Measurements from ENCODE around the gene IFT57.

Gene IFT57

DNA sequence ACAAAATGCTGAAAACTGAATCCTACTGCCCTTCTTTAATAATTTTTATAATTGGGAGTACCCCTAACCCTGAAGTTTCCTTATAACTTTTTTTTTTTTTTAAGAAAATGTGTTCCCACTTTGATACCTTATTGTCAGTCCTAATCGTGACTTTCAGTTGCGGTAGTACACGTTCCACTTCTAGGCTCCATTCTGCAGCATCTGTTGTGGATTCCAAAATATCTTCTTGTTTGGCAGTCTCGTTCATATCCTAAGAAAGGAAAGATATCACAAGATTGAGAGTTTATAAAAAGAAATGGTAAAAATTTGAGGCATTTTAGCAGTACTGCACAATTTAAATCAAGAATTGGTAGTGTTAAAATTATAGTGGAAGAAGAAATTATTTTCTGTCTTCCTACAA, 30.8 kb downstream of the IFT57 start:
- DNase-seq (ENCODE audit: low spot score in 2 of 2) (no peak), ATAC-seq (no peak)
- Mint-ChIP-seq H3K27ac (no peak overlapping the region), H3K9me3 (no peaks in the 10 kb centered on the region), H3K4me1 (no peaks in the 10 kb centered on the region), H3K4me3 (no peak overlapping the region), H3K36me3 (peaks cover 38% of the 10 kb centered on the region)

DNA sequence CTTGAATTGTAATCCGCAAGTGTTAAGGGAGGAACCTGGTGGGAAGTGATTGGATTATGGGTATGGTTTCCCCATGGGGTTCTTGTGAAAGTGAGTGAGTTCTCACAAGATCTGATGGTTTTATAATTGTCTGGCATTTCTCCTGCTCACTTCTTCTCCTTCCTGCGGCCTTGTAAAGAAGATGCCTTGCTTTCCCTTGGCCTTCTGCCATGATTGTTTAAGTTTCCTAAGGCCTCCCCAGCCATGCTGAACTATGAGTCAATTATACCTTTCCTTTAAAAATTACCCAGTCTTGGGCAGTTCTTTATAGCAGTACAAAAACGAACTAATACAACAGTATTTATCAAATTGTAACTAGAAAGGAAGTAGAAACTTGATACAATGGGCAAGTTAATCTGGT, 31.9 kb downstream of the IFT57 start:
- H3K36me3 Mint-ChIP-seq: peaks cover 44% of the 10 kb centered on the region
- H3K4me3 Mint-ChIP-seq: no peak overlapping the region
- H3K4me1 Mint-ChIP-seq: no peaks in the 10 kb centered on the region
- no peaks in the 10 kb centered on the region for H3K9me3 Mint-ChIP-seq
- no peak for ATAC-seq
- DNase-seq (ENCODE audit: low spot score in 2 of 2): no peak
- H3K27ac Mint-ChIP-seq: no peak overlapping the region

DNA sequence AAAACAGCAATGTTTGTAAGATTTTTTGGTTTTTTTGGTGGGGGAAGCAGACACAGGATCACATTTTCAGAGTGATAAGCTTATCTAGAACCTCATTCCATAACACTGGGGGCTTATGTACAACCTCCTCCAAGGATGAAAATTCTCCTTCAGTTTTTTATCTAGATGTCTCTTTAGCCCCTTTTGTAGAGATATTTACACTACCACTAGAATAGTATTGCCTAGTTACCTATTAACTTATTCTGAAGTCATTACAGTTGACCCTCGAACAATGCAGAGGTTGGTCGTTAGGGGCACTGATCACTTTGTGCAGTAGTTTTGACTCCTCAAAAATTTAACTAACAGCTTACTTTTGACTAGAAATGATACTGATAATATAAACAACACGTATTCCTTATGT, 32.8 kb downstream of the IFT57 start:
- Mint-ChIP-seq H3K4me1 (no peaks in the 10 kb centered on the region), H3K27ac (no peak overlapping the region), H3K36me3 (peaks cover 50% of the 10 kb centered on the region), H3K4me3 (no peak overlapping the region), H3K9me3 (no peaks in the 10 kb centered on the region)
- ATAC-seq: no peak
- DNase-seq (ENCODE audit: low spot score in 2 of 2): no peak

GRCh38 chr3:108185536-108185935, 36.7 kb downstream of the IFT57 start:
- H3K36me3 Mint-ChIP-seq: peaks cover 35% of the 10 kb centered on the region
- H3K4me3 Mint-ChIP-seq: no peak overlapping the region
- ATAC-seq: no peak
- H3K27ac Mint-ChIP-seq: no peak overlapping the region
- no peak for DNase-seq (ENCODE audit: low spot score in 2 of 2)
- no peaks in the 10 kb centered on the region for H3K9me3 Mint-ChIP-seq
- peaks cover 4% of the 10 kb centered on the region for H3K4me1 Mint-ChIP-seq

DNA sequence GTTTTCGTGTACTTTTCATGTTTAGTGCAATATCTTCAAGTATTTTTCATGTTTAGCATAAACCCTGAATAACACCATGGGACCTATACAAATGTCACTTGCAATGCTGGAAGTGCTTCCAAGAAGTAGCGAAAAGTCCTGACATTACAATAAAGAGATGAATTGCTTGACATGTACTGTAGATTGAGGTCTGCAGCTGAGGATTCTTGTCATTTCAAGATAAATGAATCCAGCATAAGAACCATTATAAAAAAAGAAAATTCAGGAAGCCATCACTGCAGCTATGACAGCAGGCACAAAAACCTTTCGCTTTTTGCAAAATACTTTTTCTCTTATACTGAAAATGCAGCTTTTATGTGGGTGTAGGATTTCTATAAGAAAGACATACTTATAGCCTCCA, 37.4 kb downstream of the IFT57 start:
- Mint-ChIP-seq H3K4me1 (peaks cover 4% of the 10 kb centered on the region), H3K36me3 (peaks cover 28% of the 10 kb centered on the region), H3K9me3 (no peaks in the 10 kb centered on the region), H3K27ac (no peak overlapping the region), H3K4me3 (no peak overlapping the region)
- ATAC-seq (no peak), DNase-seq (ENCODE audit: low spot score in 2 of 2) (no peak)

DNA sequence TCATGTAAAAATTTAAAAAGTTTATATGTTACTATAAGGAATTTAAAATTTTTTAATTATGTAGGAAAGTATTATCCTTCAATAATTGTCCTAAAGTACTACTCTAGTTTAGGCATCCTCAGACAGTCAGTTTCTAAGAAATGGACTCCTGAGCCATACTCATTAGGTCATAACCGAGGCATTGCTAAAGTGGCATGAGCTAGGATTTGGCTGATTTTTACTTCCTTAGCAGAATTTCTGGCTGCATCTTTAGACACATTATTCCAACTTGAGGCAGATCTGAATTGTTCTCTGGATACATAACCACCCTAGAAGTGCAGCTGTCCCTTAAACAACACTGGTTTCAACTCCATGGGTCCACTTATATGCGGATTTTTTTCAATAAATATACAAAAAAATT, 38.3 kb downstream of the IFT57 start:
- H3K9me3 Mint-ChIP-seq: no peaks in the 10 kb centered on the region
- H3K4me3 Mint-ChIP-seq: no peak overlapping the region
- H3K4me1 Mint-ChIP-seq: peaks cover 4% of the 10 kb centered on the region
- ATAC-seq (no peak), DNase-seq (ENCODE audit: low spot score in 2 of 2) (no peak)
- H3K36me3 Mint-ChIP-seq: peaks cover 22% of the 10 kb centered on the region
- H3K27ac Mint-ChIP-seq: no peak overlapping the region

- Mint-ChIP-seq H3K36me3 (peaks cover 22% of the 10 kb centered on the region), H3K4me1 (peaks cover 4% of the 10 kb centered on the region), H3K27ac (no peak overlapping the region), H3K4me3 (no peak overlapping the region), H3K9me3 (no peaks in the 10 kb centered on the region)
- DNase-seq (ENCODE audit: low spot score in 2 of 2): no peak
- ATAC-seq: no peak
Observed at GRCh38 chr3:108183181-108183580, 39.0 kb downstream of the IFT57 start.

GRCh38 chr3:108182339-108182738, 39.9 kb downstream of the IFT57 start:
- peaks cover 4% of the 10 kb centered on the region for H3K4me1 Mint-ChIP-seq
- no peak overlapping the region for H3K4me3 Mint-ChIP-seq
- peaks cover 15% of the 10 kb centered on the region for H3K36me3 Mint-ChIP-seq
- no peak overlapping the region for H3K27ac Mint-ChIP-seq
- DNase-seq (ENCODE audit: low spot score in 2 of 2): no peak
- H3K9me3 Mint-ChIP-seq: no peaks in the 10 kb centered on the region
- no peak for ATAC-seq

DNA sequence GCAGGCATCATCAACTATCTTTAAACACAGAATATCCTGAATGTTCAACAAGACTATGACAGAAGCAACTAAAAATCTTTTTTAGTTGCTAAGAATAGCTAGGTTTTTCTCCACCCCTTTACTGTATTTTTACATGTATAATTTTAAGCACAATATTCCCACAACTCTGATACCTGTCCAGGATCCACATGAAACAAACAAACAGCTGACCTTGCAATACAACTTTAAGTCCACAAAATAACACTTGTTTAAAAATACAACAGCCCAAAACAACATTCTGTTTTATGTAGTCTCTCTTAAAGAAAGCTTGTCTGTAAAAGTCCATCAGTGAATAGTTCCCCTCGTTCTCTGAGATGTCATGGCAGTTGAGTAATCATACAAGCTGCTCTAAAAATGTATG, 41.1 kb downstream of the IFT57 start:
- ATAC-seq: no peak
- H3K4me1 Mint-ChIP-seq: peaks cover 8% of the 10 kb centered on the region

DNA sequence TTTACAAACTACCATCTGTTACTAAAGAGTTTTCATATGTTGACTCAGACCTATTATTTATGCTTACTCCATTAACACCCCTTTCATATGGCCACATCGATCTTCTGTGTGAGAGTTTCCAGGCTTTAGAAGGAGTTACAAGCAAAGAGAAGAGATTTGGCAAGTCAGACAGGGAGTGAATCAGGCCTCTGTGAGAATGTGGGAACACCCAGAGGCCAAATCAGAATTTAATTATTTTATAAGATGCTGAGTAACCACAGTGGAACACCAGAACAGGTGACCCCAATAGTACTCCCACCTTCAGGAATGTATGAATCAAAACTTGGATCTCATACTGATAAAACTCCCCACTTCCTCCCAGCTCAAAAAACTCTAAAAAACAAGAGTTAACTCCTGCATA, 42.0 kb downstream of the IFT57 start:
- DNase-seq (ENCODE audit: low spot score in 2 of 2) (no peak), ATAC-seq (no peak)
- Mint-ChIP-seq H3K4me3 (no peak overlapping the region), H3K4me1 (peaks cover 11% of the 10 kb centered on the region), H3K27ac (peak overlapping the region; percentile 34), H3K9me3 (no peaks in the 10 kb centered on the region), H3K36me3 (peaks cover 5% of the 10 kb centered on the region)

More for the DNA sequence above, 41.1 kb downstream of the IFT57 start:
- no peak overlapping the region for H3K27ac Mint-ChIP-seq
- H3K36me3 Mint-ChIP-seq: peaks cover 10% of the 10 kb centered on the region
- H3K9me3 Mint-ChIP-seq: no peaks in the 10 kb centered on the region
- no peak overlapping the region for H3K4me3 Mint-ChIP-seq
- no peak for DNase-seq (ENCODE audit: low spot score in 2 of 2)

GRCh38 chr3:108178676-108179075, 43.5 kb downstream of the IFT57 start:
- H3K4me1 Mint-ChIP-seq: peaks cover 11% of the 10 kb centered on the region
- no peak for DNase-seq (ENCODE audit: low spot score in 2 of 2)
- H3K4me3 Mint-ChIP-seq: no peak overlapping the region
- H3K36me3 Mint-ChIP-seq: no peaks in the 10 kb centered on the region
- no peak overlapping the region for H3K27ac Mint-ChIP-seq
- no peak for ATAC-seq
- H3K9me3 Mint-ChIP-seq: no peaks in the 10 kb centered on the region

GRCh38 chr3:108177536-108177935, 44.7 kb downstream of the IFT57 start:
- H3K4me1 Mint-ChIP-seq: peaks cover 9% of the 10 kb centered on the region
- no peak overlapping the region for H3K27ac Mint-ChIP-seq
- DNase-seq (ENCODE audit: low spot score in 2 of 2) (no peak), ATAC-seq (no peak)
- no peaks in the 10 kb centered on the region for H3K36me3 Mint-ChIP-seq
- H3K9me3 Mint-ChIP-seq: no peaks in the 10 kb centered on the region
- no peak overlapping the region for H3K4me3 Mint-ChIP-seq

DNA sequence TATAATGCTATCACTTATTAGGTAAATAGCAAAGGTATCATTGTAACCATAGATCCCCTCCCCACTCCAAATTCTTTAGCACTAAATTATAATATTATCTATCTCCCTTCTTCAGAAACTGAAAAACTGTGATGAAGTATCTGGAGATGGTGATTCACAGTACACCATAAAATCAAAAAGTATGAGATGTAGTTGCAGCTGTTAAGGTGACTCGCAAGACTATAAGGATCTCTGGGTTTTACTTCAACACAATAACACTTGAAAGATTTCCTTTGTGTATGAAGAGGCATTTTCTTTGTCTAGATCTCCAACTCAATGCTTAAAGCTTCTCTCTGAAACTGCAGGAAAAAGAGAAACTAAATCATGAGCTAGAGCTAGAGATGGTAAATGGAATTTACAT, 46.9 kb downstream of the IFT57 start:
- Mint-ChIP-seq H3K4me1 (peaks cover 16% of the 10 kb centered on the region), H3K9me3 (no peaks in the 10 kb centered on the region), H3K27ac (no peak overlapping the region), H3K36me3 (no peaks in the 10 kb centered on the region), H3K4me3 (no peak overlapping the region)
- peak; percentile 50 for ATAC-seq
- no peak for DNase-seq (ENCODE audit: low spot score in 2 of 2)

- DNase-seq (ENCODE audit: low spot score in 2 of 2) (no peak), ATAC-seq (no peak)
- H3K27ac Mint-ChIP-seq: no peak overlapping the region
- peaks cover 12% of the 10 kb centered on the region for H3K4me1 Mint-ChIP-seq
- H3K4me3 Mint-ChIP-seq: no peak overlapping the region
- H3K36me3 Mint-ChIP-seq: peaks cover 5% of the 10 kb centered on the region
- H3K9me3 Mint-ChIP-seq: no peaks in the 10 kb centered on the region
Observed at GRCh38 chr3:108171106-108171505, 51.1 kb downstream of the IFT57 start.

GRCh38 chr3:108164391-108164790, 57.8 kb downstream of the IFT57 start:
- Mint-ChIP-seq H3K36me3 (peaks cover 23% of the 10 kb centered on the region), H3K4me1 (no peaks in the 10 kb centered on the region), H3K27ac (no peak overlapping the region), H3K4me3 (no peak overlapping the region), H3K9me3 (no peaks in the 10 kb centered on the region)
- DNase-seq (ENCODE audit: low spot score in 2 of 2): no peak
- ATAC-seq: no peak

DNA sequence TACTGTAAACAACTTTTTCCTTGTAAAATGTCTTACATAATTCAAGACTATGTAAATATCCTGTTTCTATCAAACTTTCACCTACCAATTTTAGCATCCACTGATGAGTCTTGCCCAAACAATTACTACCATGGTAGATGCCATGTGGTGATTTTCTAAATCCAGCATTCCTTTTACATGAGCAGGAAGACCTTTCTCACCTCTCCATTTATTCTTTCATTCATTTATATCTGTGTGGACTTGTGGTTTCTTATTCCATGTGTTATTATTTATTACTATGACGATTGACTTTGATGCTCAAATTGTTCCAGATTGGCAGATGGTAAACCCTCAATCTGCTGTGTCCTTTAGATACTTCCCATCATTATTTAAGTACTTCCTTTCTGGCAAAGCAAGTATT, 62.4 kb downstream of the IFT57 start:
- DNase-seq (ENCODE audit: low spot score in 2 of 2) (no peak), ATAC-seq (no peak)
- no peak overlapping the region for H3K27ac Mint-ChIP-seq
- H3K4me1 Mint-ChIP-seq: no peaks in the 10 kb centered on the region
- H3K36me3 Mint-ChIP-seq: peaks cover 18% of the 10 kb centered on the region
- no peaks in the 10 kb centered on the region for H3K9me3 Mint-ChIP-seq
- H3K4me3 Mint-ChIP-seq: no peak overlapping the region

- Mint-ChIP-seq H3K27ac (no peak overlapping the region), H3K36me3 (peaks cover 18% of the 10 kb centered on the region), H3K4me1 (no peaks in the 10 kb centered on the region), H3K4me3 (no peak overlapping the region), H3K9me3 (no peaks in the 10 kb centered on the region)
- ATAC-seq: no peak
- DNase-seq (ENCODE audit: low spot score in 2 of 2): no peak
Observed at GRCh38 chr3:108159105-108159504, 63.1 kb downstream of the IFT57 start.

Data from stimulated activated effector memory CD8-positive, alpha-beta T cell treated with anti-CD3 and anti-CD28 coated beads, Interleukin-12 subunit alpha, Interleukin-12 subunit beta, amount 100 ng/mL, for 72 hours (primary cell).